ENCODE measurements around the gene PMEPA1.

PMEPA1 gene

GRCh38 chr20:57737349-57737748 is 27.5 kb upstream of the PMEPA1 start:
- peaks cover 19% of the 10 kb centered on the region for H3K4me1 ChIP-seq (ENCODE audit: insufficient read depth, insufficient read length)
- no peak for TF ChIP-seq ZNF274 (IDR thresholded peaks at IDR 0.05; ENCODE audit: low read depth, low read length)
- no peak for TF ChIP-seq YY1 (IDR thresholded peaks at IDR 0.05; ENCODE audit: insufficient read depth, insufficient read length)
- TF ChIP-seq SUZ12 (IDR thresholded peaks at IDR 0.05; ENCODE audit: extremely low read depth, insufficient read depth, insufficient read length): no peak
- no peak overlapping the region for H3K9ac ChIP-seq (ENCODE audit: insufficient read length, low read depth)
- H3K36me3 ChIP-seq (ENCODE audit: insufficient read depth, insufficient read length, low read length): no peaks in the 10 kb centered on the region
- H3K27me3 ChIP-seq (ENCODE audit: insufficient read depth, insufficient read length): no peaks in the 10 kb centered on the region
- no peaks in the 10 kb centered on the region for H3K9me3 ChIP-seq (ENCODE audit: insufficient read depth, low read length)
- no peak for DNase-seq (ENCODE audit: low read depth, low spot score)
- H3K4me3 ChIP-seq (ENCODE audit: insufficient read length, low read depth): no peak overlapping the region

- Histone ChIP-seq H3K9me3 (ENCODE audit: insufficient read depth, low read length) (no peaks in the 10 kb centered on the region), H3K4me1 (ENCODE audit: insufficient read depth, insufficient read length) (peaks cover 19% of the 10 kb centered on the region), H3K36me3 (ENCODE audit: insufficient read depth, insufficient read length, low read length) (no peaks in the 10 kb centered on the region), H3K4me3 (ENCODE audit: insufficient read length, low read depth) (no peak overlapping the region), H3K27me3 (ENCODE audit: insufficient read depth, insufficient read length) (no peaks in the 10 kb centered on the region), H3K9ac (ENCODE audit: insufficient read length, low read depth) (no peak overlapping the region)
- no peak for DNase-seq (ENCODE audit: low read depth, low spot score)
- TF ChIP-seq ZNF274 (IDR thresholded peaks at IDR 0.05; ENCODE audit: low read depth, low read length) (no peak), YY1 (IDR thresholded peaks at IDR 0.05; ENCODE audit: insufficient read depth, insufficient read length) (no peak), SUZ12 (IDR thresholded peaks at IDR 0.05; ENCODE audit: extremely low read depth, insufficient read depth, insufficient read length) (no peak)
These were observed 27.0 kb upstream of the PMEPA1 start for GRCh38 chr20:57736738-57737347.

DNA sequence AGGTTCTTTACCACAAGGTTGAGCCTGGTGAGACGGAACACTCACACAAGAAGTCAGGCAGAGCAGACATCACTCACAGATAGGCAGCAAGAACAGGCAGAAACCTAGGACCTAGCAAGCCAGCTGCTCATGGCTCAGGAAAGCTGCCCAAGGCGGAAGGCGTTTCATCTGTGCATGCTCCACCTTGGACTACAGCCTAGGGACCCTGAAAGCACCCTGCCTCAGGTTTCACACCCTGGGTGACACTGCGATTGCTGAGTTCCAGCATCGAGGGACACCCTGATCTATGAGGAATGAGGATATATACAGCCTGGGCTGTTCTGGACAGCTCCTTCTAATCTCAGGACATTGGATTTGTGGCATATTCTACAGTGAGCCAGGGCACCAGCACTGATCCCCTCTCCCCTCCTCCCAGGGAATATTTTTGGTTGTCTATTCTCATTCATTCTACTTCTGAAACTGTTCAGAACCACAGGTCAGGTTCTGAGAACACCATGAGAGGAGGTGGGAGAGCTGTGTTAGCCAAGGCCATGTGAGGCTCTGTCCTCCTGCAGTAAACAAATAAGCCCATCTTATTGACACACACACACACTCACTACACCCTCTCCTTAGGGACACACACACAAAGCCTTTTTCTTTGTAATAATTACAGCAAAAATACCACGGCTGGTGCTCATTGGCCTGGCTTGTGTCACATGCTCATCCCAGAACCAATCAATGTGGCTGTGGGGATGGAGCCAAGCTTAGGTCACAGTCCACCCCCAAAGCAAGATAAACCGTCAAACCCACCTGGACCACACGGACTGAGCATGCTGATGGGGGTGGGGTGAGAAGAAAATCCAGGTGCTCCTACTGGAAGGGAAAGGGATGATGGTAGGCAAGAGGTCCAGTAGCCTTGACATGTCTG is 26.3 kb upstream of the PMEPA1 start:
- H3K9me3 ChIP-seq (ENCODE audit: insufficient read depth, low read length): no peaks in the 10 kb centered on the region
- TF ChIP-seq SUZ12 (IDR thresholded peaks at IDR 0.05; ENCODE audit: extremely low read depth, insufficient read depth, insufficient read length) (no peak), YY1 (IDR thresholded peaks at IDR 0.05; ENCODE audit: insufficient read depth, insufficient read length) (no peak)
- no peaks in the 10 kb centered on the region for H3K27me3 ChIP-seq (ENCODE audit: insufficient read depth, insufficient read length)
- H3K4me1 ChIP-seq (ENCODE audit: insufficient read depth, insufficient read length): peaks cover 16% of the 10 kb centered on the region
- no peak overlapping the region for H3K9ac ChIP-seq (ENCODE audit: insufficient read length, low read depth)
- no peaks in the 10 kb centered on the region for H3K36me3 ChIP-seq (ENCODE audit: insufficient read depth, insufficient read length, low read length)
- H3K4me3 ChIP-seq (ENCODE audit: insufficient read length, low read depth): no peak overlapping the region
- DNase-seq (ENCODE audit: low read depth, low spot score): no peak

DNA sequence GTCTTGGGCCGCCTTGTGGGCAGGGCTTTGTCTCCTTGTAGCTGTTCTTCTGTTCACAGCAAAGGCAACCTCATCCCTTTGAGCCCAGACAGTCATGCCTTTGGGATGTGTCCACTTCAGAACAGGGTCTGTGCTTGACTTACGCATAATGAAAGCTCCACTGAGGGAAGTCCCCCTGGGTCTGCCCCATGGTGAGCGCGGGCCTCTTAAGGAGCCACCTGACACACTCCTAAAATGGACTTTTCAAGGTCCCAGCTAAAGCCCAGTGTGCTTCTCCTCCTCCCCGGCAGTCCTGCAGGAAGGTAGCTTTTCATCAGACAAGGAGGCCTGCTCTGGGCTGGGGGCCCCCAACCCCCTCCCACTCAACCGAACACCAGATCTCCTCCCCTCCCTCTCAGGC is 24.9 kb upstream of the PMEPA1 start:
- H3K27me3 ChIP-seq (ENCODE audit: insufficient read depth, insufficient read length): no peaks in the 10 kb centered on the region
- TF ChIP-seq YY1 (IDR thresholded peaks at IDR 0.05; ENCODE audit: insufficient read depth, insufficient read length): no peak
- TF ChIP-seq SUZ12 (IDR thresholded peaks at IDR 0.05; ENCODE audit: extremely low read depth, insufficient read depth, insufficient read length): no peak
- no peak for TF ChIP-seq ZNF274 (IDR thresholded peaks at IDR 0.05; ENCODE audit: low read depth, low read length)
- no peaks in the 10 kb centered on the region for H3K36me3 ChIP-seq (ENCODE audit: insufficient read depth, insufficient read length, low read length)
- H3K4me3 ChIP-seq (ENCODE audit: insufficient read length, low read depth): no peak overlapping the region
- H3K4me1 ChIP-seq (ENCODE audit: insufficient read depth, insufficient read length): peaks cover 18% of the 10 kb centered on the region
- H3K9me3 ChIP-seq (ENCODE audit: insufficient read depth, low read length): no peaks in the 10 kb centered on the region
- H3K9ac ChIP-seq (ENCODE audit: insufficient read length, low read depth): no peak overlapping the region
- DNase-seq (ENCODE audit: low read depth, low spot score): no peak

- Histone ChIP-seq H3K9me3 (ENCODE audit: insufficient read depth, low read length) (no peaks in the 10 kb centered on the region), H3K27me3 (ENCODE audit: insufficient read depth, insufficient read length) (no peaks in the 10 kb centered on the region), H3K9ac (ENCODE audit: insufficient read length, low read depth) (no peak overlapping the region), H3K36me3 (ENCODE audit: insufficient read depth, insufficient read length, low read length) (no peaks in the 10 kb centered on the region), H3K4me3 (ENCODE audit: insufficient read length, low read depth) (no peak overlapping the region), H3K4me1 (ENCODE audit: insufficient read depth, insufficient read length) (peaks cover 18% of the 10 kb centered on the region)
- DNase-seq (ENCODE audit: low read depth, low spot score): no peak
- TF ChIP-seq ZNF274 (IDR thresholded peaks at IDR 0.05; ENCODE audit: low read depth, low read length): no peak
- no peak for TF ChIP-seq SUZ12 (IDR thresholded peaks at IDR 0.05; ENCODE audit: extremely low read depth, insufficient read depth, insufficient read length)
- no peak for TF ChIP-seq YY1 (IDR thresholded peaks at IDR 0.05; ENCODE audit: insufficient read depth, insufficient read length)
These were observed 22.4 kb upstream of the PMEPA1 start for GRCh38 chr20:57732226-57732625.

DNA sequence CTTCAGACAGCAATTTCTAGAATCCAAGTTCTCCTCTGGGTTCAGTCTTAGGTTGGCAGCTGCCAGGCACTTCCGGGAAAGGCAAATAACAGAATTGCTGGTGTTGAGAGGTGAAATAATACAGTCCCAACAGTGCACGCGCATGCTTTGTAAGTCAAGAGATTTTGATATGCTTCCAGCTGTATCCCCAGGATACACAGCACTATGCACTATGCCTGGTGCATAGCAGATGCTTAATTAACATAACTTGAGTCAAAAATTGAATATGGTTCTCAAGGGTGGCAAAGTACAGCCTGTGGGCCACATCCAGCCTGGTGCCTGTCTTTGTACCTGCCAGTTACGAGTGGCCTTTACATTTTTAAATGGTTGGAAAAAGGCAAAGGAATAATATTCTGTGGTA is 18.9 kb upstream of the PMEPA1 start:
- no peaks in the 10 kb centered on the region for H3K36me3 ChIP-seq (ENCODE audit: insufficient read depth, insufficient read length, low read length)
- no peaks in the 10 kb centered on the region for H3K9me3 ChIP-seq (ENCODE audit: insufficient read depth, low read length)
- H3K4me1 ChIP-seq (ENCODE audit: insufficient read depth, insufficient read length): peaks cover 2% of the 10 kb centered on the region
- no peak for DNase-seq (ENCODE audit: low read depth, low spot score)
- no peaks in the 10 kb centered on the region for H3K27me3 ChIP-seq (ENCODE audit: insufficient read depth, insufficient read length)
- no peak overlapping the region for H3K4me3 ChIP-seq (ENCODE audit: insufficient read length, low read depth)
- no peak overlapping the region for H3K9ac ChIP-seq (ENCODE audit: insufficient read length, low read depth)
- no peak for TF ChIP-seq YY1 (IDR thresholded peaks at IDR 0.05; ENCODE audit: insufficient read depth, insufficient read length)

GRCh38 chr20:57727863-57728262 is 18.0 kb upstream of the PMEPA1 start:
- no peaks in the 10 kb centered on the region for H3K27me3 ChIP-seq (ENCODE audit: insufficient read depth, insufficient read length)
- H3K9me3 ChIP-seq (ENCODE audit: insufficient read depth, low read length): no peaks in the 10 kb centered on the region
- no peak overlapping the region for H3K9ac ChIP-seq (ENCODE audit: insufficient read length, low read depth)
- no peak for TF ChIP-seq SUZ12 (IDR thresholded peaks at IDR 0.05; ENCODE audit: extremely low read depth, insufficient read depth, insufficient read length)
- TF ChIP-seq ZNF274 (IDR thresholded peaks at IDR 0.05; ENCODE audit: low read depth, low read length): no peak
- TF ChIP-seq YY1 (IDR thresholded peaks at IDR 0.05; ENCODE audit: insufficient read depth, insufficient read length): no peak
- no peaks in the 10 kb centered on the region for H3K36me3 ChIP-seq (ENCODE audit: insufficient read depth, insufficient read length, low read length)
- no peak overlapping the region for H3K4me3 ChIP-seq (ENCODE audit: insufficient read length, low read depth)
- DNase-seq (ENCODE audit: low read depth, low spot score): no peak
- H3K4me1 ChIP-seq (ENCODE audit: insufficient read depth, insufficient read length): peaks cover 2% of the 10 kb centered on the region

Data from NT2/D1 (cell line).